Effector CD4-positive, alpha-beta T cell (primary cell): ENCODE measurements around the gene SEPTIN6.
"Not testable (repeated sequence)": the region's sequence is repeated elsewhere in the genome, so short reads cannot be mapped to it uniquely, and the experiment has no call there.

ENCODE experiments used
- DNase-seq: peaks from one replicate; pipeline ENCODE4 v3.0.0-alpha.2; 2020

The SEPTIN6 gene

GRCh38 chrX:119690921-119691716, 1.8 kb downstream of the SEPTIN6 start:
- DNase-seq, result peak; percentile 51

- peak; percentile 52 for DNase-seq
These were observed 4.1 kb downstream of the SEPTIN6 start for GRCh38 chrX:119688911-119689321.

- no peak for DNase-seq
These were observed 5.1 kb downstream of the SEPTIN6 start for GRCh38 chrX:119687661-119688413.

GRCh38 chrX:119686087-119686691, 6.8 kb downstream of the SEPTIN6 start:
- DNase-seq, result no peak

GRCh38 chrX:119685225-119686066, 7.5 kb downstream of the SEPTIN6 start:
- DNase-seq, result peak; percentile 47

GRCh38 chrX:119684916-119685224, 8.1 kb downstream of the SEPTIN6 start:
- DNase-seq, result no peak

GRCh38 chrX:119684312-119684711, 8.7 kb downstream of the SEPTIN6 start:
- not testable (repeated sequence) for DNase-seq

- DNase-seq, result peak; percentile 45
These were observed 10.7 kb downstream of the SEPTIN6 start for GRCh38 chrX:119682019-119682989.

GRCh38 chrX:119677654-119677981, 15.3 kb downstream of the SEPTIN6 start:
- no peak for DNase-seq

- DNase-seq, result no peak
These were observed 15.9 kb downstream of the SEPTIN6 start for GRCh38 chrX:119676949-119677653.

GRCh38 chrX:119673336-119673735, 19.6 kb downstream of the SEPTIN6 start:
- no peak for DNase-seq

- no peak for DNase-seq
These were observed 20.5 kb downstream of the SEPTIN6 start for GRCh38 chrX:119672426-119672825.

GRCh38 chrX:119669424-119670037, 23.4 kb downstream of the SEPTIN6 start:
- no peak for DNase-seq

GRCh38 chrX:119667111-119667878, 25.7 kb downstream of the SEPTIN6 start:
- no peak for DNase-seq

- DNase-seq, result not testable (repeated sequence)
These were observed 28.1 kb downstream of the SEPTIN6 start for GRCh38 chrX:119664877-119665276.

- DNase-seq, result no peak
These were observed 31.5 kb downstream of the SEPTIN6 start for GRCh38 chrX:119661486-119661885.

GRCh38 chrX:119659522-119659921, 33.4 kb downstream of the SEPTIN6 start:
- no peak for DNase-seq

GRCh38 chrX:119655125-119655524, 37.8 kb downstream of the SEPTIN6 start:
- peak; percentile 60 for DNase-seq

GRCh38 chrX:119654112-119654531, 38.8 kb downstream of the SEPTIN6 start:
- peak; percentile 21 for DNase-seq

GRCh38 chrX:119648421-119648775, 44.6 kb downstream of the SEPTIN6 start:
- DNase-seq, result no peak
